Cardiac ventricle fibroblast (primary cell): ENCODE data around the gene ST7L. TPM values are rescaled to one million over a fixed set of nuclear protein-coding genes. Genes with fewer than 3 reads are reported as not detected.

Experiments used
- total RNA-seq: library from RNA; depleted of rRNA; stranded (reverse); fragments of >200 nt; gene quantifications from 2 replicates; pipeline ENCODE4 v1.2.3, GENCODE V29; 2015

Gene ST7L
- 13.6 and 18.7 TPM in 2 replicates for total RNA-seq

DNA sequence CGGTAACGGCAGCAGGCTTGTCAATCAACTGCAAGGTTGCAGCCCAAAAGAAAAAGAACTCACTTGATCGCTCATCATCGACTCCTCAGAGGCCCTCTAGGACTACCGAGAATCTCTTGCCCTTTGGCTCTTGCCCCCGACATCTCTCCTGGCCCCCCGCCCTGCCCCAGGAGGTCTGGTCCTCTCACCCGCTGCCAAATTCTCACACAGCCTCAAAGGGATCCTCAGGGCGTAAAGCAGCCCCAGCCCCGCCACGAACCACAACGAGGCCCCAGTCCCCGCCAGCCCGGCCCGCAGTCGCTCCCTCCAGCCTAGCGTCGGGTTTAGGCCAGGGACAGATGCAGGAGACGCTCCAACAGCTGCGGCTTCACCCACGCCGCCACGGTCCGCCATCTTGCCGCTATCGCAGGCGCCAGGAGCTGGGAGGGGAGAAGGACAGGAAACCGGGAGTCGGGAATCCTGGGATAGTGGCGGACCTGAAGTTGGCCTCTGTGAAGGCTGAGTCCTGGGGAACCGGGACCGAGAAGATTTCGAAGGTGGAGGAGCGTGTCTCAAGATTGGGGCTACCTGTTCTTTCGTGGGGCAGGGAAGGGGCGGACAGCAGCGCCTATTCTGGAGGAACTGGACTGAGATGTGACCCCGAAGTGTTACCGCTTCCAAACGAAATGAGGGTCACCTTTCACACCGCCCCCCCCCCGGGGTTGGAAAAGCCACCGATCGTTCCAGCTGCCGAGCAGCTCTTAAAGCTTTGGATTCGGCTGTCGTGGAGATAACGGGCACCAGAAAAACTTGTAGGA, at the start of gene ST7L:
Gene ST7L (minus strand): TSS at position 421 of the 797 bp plus-strand sequence. CDS start 28 bp downstream, at position 393.

DNA sequence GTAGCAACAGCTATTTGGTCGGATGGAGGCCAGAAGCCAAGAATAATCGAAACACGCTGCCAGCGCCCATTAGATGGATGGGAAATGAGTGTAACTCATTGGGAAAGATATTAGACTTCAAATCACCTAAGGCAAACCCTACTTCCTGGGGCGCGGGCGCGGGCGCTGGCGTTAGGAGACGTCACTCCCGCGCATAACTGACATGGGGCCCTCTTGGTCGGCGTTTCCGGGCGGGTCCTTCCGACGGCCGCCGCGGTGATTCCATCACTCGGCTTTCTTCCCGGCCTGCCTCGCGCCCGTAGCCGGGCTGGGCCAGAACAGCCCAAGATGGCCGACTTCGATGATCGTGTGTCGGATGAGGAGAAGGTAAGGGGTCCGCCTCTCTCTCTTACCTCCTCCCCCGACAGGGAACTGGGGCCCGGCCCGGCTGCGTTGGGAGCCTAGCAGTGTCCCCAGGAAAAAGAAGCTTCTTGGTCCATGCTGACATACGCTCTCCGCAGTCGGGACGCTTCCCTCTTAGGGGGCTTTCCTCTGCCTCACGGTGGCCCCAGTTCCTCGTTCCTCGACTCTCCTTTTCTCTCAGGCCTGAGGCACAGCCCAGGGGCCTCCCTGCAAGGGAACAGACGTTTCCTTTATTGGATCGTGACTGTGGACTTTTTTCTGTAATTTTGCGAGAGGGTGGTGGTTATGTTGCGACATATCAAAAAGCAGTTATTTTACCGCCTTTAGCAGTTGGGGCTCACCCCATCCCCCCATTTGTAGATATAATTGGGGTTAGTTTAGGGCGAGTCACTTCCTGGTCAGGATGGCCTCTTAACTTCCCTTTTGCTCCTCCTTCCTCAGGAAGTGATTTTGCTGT, 806 bp upstream of the ST7L start, which contains the start of gene CAPZA1:
Gene CAPZA1 (plus strand): TSS at position 315 of the 859 bp plus-strand sequence. CDS start 13 bp downstream, at position 328.

DNA sequence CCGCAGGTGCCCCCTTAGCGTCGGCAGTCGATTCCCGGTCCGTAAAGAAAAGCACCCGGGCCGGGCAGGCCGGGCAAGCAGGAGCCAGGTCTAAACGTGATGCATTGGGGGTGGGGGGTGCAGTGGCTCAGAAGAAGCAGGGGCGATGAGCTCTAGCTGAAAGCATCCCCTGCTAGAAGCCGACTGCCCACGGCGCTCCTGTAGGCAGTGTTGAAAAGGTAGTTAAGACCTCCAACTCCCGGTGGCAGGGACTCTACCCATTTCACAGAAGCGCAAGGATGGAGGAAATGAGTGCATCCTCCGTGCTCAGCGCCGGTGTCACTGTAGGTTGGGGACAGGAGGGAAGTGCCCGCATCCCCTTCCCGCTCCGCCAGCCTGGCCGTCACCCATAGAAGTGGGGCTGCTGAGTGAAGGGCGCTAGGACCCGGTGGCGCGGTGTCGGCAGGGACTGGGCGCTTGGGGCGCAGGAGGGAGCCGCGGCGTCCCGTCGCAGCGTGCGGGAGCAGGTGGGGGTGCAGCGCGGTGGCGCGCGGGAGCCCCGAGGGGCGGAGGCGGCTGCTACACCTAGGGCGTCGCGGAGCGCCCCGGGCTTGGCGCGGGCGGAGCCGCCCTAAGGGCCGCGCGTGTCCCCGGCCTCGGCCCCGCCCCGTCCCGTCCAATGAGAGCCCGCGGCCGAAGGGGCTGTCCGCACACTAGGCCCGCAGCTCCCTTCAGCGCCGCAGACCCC, 110.5 kb downstream of the ST7L start, which contains the start of gene WNT2B:
Gene WNT2B (plus strand): TSS at position 688 of the 727 bp plus-strand sequence. CDS start 298 bp downstream, outside the sequence.

Other genes starting within 250 kb of the ST7L start
- gene CTTNBP2NL, start 222.9 kb downstream of the ST7L start, total RNA-seq: 10.0 and 22.3 TPM in 2 replicates
- 1.9 and 3.3 TPM in 2 replicates for gene WNT2B, start 110.2 kb downstream of the ST7L start, total RNA-seq
- gene CAPZA1, start 691 bp upstream of the ST7L start, total RNA-seq: 103 and 120 TPM in 2 replicates
- 29.4 and 40.2 TPM in 2 replicates for gene MOV10, start 55.5 kb upstream of the ST7L start, total RNA-seq
- gene RHOC, start 88.0 kb upstream of the ST7L start, total RNA-seq: 275 and 292 TPM in 2 replicates
- gene PPM1J, start 96.2 kb upstream of the ST7L start, total RNA-seq: 0.54 and 1.6 TPM in 2 replicates